ENCODE measurements around the gene S100B.

GRCh38 chr21:46600305-46600704 is 4.6 kb downstream of the S100B start:
- no peak for TF ChIP-seq GATA2 (IDR thresholded peaks at IDR 0.05; ENCODE audit: low read depth, low read length)
- TF ChIP-seq GATA3 (IDR thresholded peaks at IDR 0.05; ENCODE audit: low read depth, low read length) = no peak
